Measurements from ENCODE around the gene MEGF9.

Gene MEGF9

DNA sequence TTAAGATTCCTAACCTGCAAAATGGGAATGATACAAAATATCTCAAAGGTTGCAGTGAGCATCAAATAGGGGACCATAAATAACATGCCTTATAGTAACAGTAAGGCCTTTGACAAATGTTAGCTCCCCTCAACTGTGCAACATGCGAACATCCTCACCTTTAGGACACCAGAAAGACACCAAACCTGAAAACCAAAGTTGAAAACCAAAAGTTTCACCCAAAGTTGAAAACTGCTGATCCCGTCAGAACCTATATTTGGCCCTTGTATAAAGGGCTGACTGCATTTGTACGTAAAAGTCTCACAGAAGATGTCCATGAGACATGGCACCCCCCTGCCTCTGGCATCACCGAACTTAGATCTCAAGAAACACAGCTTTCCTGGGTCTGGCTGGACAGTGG lies 146.4 kb downstream of the MEGF9 start:
- H2AFZ ChIP-seq (ENCODE audit: insufficient read depth, low read length, poor library complexity), result no peak overlapping the region
- WGBS (ENCODE audit: extremely low coverage, insufficient coverage, insufficient read length), result no CpG with 5 or more reads among the region's 4 CpGs

DNA sequence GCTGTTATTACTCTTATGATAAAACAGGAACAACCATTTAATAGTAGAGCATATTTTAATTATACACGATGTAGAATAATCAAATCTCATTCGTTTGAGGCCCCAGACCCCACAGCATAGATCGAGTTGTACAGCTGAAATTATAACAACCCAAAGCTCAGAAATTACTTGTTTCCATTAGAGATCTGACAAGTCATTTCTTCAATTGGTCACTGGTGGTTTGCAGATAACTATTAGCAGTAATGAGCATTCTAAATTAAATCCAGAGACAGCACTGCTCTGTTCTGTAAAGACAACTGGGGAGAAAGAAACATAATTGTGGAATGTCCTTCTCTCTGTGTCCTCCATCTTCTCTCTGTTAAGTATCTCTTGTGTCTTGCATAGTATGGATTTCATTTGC lies 147.2 kb downstream of the MEGF9 start:
- Histone ChIP-seq H2AK5ac (ENCODE audit: low read length) (no peak overlapping the region), H2BK120ac (ENCODE audit: insufficient read depth, low read length, poor library complexity) (no peak overlapping the region), H4K8ac (ENCODE audit: low read depth, low read length) (no peak overlapping the region), H3K4me2 (ENCODE audit: low read length) (no peak overlapping the region), H3K23ac (ENCODE audit: low read length) (no peak overlapping the region), H3K9ac (ENCODE audit: low read length) (no peak overlapping the region), H3K18ac (ENCODE audit: low read length) (no peak overlapping the region), H4K91ac (ENCODE audit: low read depth, low read length) (no peak overlapping the region), H2BK12ac (ENCODE audit: low read length) (no peak overlapping the region), H2BK5ac (ENCODE audit: low read depth, low read length, poor library complexity) (no peak overlapping the region), H3K79me2 (ENCODE audit: control insufficient read depth, insufficient read depth, low read length, poor library complexity) (no peaks in the 10 kb centered on the region), H3K27me3 (ENCODE audit: insufficient read depth, low read length) (no peaks in the 10 kb centered on the region), H3K9me3 (ENCODE audit: insufficient read depth, low read depth, low read length) (no peaks in the 10 kb centered on the region), H2AFZ (ENCODE audit: insufficient read depth, low read length, poor library complexity) (no peak overlapping the region), H3K14ac (ENCODE audit: low read length) (no peak overlapping the region), H3K4me3 (ENCODE audit: low read depth, low read length) (no peak overlapping the region), H3K4me1 (ENCODE audit: control insufficient read depth in 1 of 2, insufficient read depth in 2 of 2, low read length in 2 of 2) (no peaks in the 10 kb centered on the region), H3K79me1 (ENCODE audit: low read length) (no peaks in the 10 kb centered on the region), H3K27ac (ENCODE audit: low read depth, low read length) (no peak overlapping the region), H3K4ac (ENCODE audit: low read depth, low read length) (no peak overlapping the region), H3K36me3 (ENCODE audit: control insufficient read depth in 1 of 2, insufficient read depth in 2 of 2, low read length in 2 of 2) (peaks cover 21 to 42% of the 10 kb centered on the region in 2 experiments), H4K12ac (ENCODE audit: low read depth, low read length) (no peak overlapping the region)
- WGBS (ENCODE audit: extremely low coverage, insufficient coverage, insufficient read length), result no CpG with 5 or more reads among the region's 3 CpGs
- DNase-seq, result no peak

More for the DNA sequence above, 146.4 kb downstream of the MEGF9 start:
- Histone ChIP-seq H3K9ac (ENCODE audit: low read length) (no peak overlapping the region), H3K4me2 (ENCODE audit: low read length) (no peak overlapping the region), H3K14ac (ENCODE audit: low read length) (no peak overlapping the region), H3K4ac (ENCODE audit: low read depth, low read length) (no peak overlapping the region), H4K12ac (ENCODE audit: low read depth, low read length) (no peak overlapping the region), H4K91ac (ENCODE audit: low read depth, low read length) (no peak overlapping the region), H3K18ac (ENCODE audit: low read length) (no peak overlapping the region), H2BK12ac (ENCODE audit: low read length) (no peak overlapping the region), H3K27ac (ENCODE audit: low read depth, low read length) (no peak overlapping the region), H3K4me3 (ENCODE audit: low read depth, low read length) (no peak overlapping the region), H3K9me3 (ENCODE audit: insufficient read depth, low read depth, low read length) (no peaks in the 10 kb centered on the region), H2BK5ac (ENCODE audit: low read depth, low read length, poor library complexity) (no peak overlapping the region), H2AK5ac (ENCODE audit: low read length) (no peak overlapping the region), H3K79me2 (ENCODE audit: control insufficient read depth, insufficient read depth, low read length, poor library complexity) (no peaks in the 10 kb centered on the region), H3K23ac (ENCODE audit: low read length) (no peak overlapping the region), H3K4me1 (ENCODE audit: control insufficient read depth in 1 of 2, insufficient read depth in 2 of 2, low read length in 2 of 2) (no peaks in the 10 kb centered on the region), H3K79me1 (ENCODE audit: low read length) (no peaks in the 10 kb centered on the region), H3K27me3 (ENCODE audit: insufficient read depth, low read length) (no peaks in the 10 kb centered on the region), H2BK120ac (ENCODE audit: insufficient read depth, low read length, poor library complexity) (no peak overlapping the region), H3K36me3 (ENCODE audit: control insufficient read depth in 1 of 2, insufficient read depth in 2 of 2, low read length in 2 of 2) (peaks cover 19 to 42% of the 10 kb centered on the region in 2 experiments), H4K8ac (ENCODE audit: low read depth, low read length) (no peak overlapping the region)
- DNase-seq, result no peak

DNA sequence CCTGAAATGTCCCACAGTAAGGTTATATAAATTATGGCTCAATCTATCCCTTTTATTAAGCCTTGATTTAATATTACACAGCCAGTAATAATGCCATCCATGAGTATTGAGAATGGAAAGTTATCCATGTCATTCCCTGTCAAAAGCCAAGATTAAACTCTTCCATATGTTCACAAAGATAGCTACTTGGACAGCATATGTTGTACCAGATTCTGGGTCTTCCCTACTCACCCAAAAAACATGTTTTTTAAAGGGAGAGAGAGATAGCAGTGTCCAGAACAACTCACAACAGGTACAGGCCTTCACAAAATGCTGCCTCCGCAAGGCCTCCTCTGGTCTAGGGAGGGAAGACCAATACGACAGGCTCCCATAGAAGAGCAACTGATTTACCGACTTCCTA lies 149.7 kb downstream of the MEGF9 start:
- no CpG with 5 or more reads among the region's 3 CpGs for WGBS (ENCODE audit: extremely low coverage, insufficient coverage, insufficient read length)

DNA sequence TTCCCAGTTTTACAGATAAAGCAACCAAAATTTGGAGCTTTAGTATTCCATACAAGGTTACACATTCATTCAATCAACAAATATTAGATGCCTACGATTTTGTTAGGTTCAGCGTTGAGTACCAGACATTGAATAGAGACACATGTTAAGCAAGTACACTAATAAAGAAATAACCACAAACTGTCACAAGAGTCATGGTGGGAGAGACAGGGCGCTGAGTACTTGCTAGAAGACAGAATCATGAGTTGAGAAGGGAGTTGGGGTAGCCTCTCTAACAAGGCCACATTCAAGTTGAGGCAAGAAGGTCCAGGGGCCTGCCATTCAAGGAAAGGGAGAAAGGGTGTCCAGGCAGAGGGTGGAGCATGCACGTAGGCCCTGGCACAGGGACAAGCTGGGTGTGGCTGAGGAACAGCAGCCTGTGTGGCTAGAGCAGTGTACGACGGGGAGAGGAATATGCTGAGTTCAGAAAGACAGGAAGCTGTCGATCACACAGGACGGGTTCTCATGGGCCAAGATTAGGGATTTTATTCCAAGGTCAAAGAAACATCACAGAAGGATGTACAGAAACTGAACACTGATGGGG lies 151.3 kb downstream of the MEGF9 start:
- WGBS (ENCODE audit: extremely low coverage, insufficient coverage, insufficient read length), result no CpG with 5 or more reads among the region's 8 CpGs
- no peak overlapping the region for H2BK5ac ChIP-seq (ENCODE audit: low read depth, low read length, poor library complexity)

More for the DNA sequence above, 149.7 kb downstream of the MEGF9 start:
- H3K79me1 ChIP-seq (ENCODE audit: low read length), result no peaks in the 10 kb centered on the region
- DNase-seq, result no peak
- H3K18ac ChIP-seq (ENCODE audit: low read length), result no peak overlapping the region
- peaks cover 10 to 24% of the 10 kb centered on the region in 2 experiments for H3K36me3 ChIP-seq (ENCODE audit: control insufficient read depth in 1 of 2, insufficient read depth in 2 of 2, low read length in 2 of 2)
- H2BK5ac ChIP-seq (ENCODE audit: low read depth, low read length, poor library complexity), result no peak overlapping the region
- no peak overlapping the region for H2BK12ac ChIP-seq (ENCODE audit: low read length)
- H2BK120ac ChIP-seq (ENCODE audit: insufficient read depth, low read length, poor library complexity), result no peak overlapping the region
- no peak overlapping the region for H4K8ac ChIP-seq (ENCODE audit: low read depth, low read length)
- H3K27me3 ChIP-seq (ENCODE audit: insufficient read depth, low read length), result no peaks in the 10 kb centered on the region
- H3K23ac ChIP-seq (ENCODE audit: low read length), result no peak overlapping the region
- no peak overlapping the region for H3K4me3 ChIP-seq (ENCODE audit: low read depth, low read length)
- no peak overlapping the region for H4K91ac ChIP-seq (ENCODE audit: low read depth, low read length)
- H4K12ac ChIP-seq (ENCODE audit: low read depth, low read length), result no peak overlapping the region
- no peak overlapping the region for H3K9ac ChIP-seq (ENCODE audit: low read length)
- H3K27ac ChIP-seq (ENCODE audit: low read depth, low read length), result no peak overlapping the region
- no peak overlapping the region for H2AFZ ChIP-seq (ENCODE audit: insufficient read depth, low read length, poor library complexity)
- H3K14ac ChIP-seq (ENCODE audit: low read length), result no peak overlapping the region
- no peak overlapping the region for H3K4me2 ChIP-seq (ENCODE audit: low read length)
- H3K4me1 ChIP-seq (ENCODE audit: control insufficient read depth in 1 of 2, insufficient read depth in 2 of 2, low read length in 2 of 2), result no peaks in the 10 kb centered on the region
- H3K4ac ChIP-seq (ENCODE audit: low read depth, low read length), result no peak overlapping the region
- H3K9me3 ChIP-seq (ENCODE audit: insufficient read depth, low read depth, low read length), result no peaks in the 10 kb centered on the region
- H2AK5ac ChIP-seq (ENCODE audit: low read length), result no peak overlapping the region
- no peaks in the 10 kb centered on the region for H3K79me2 ChIP-seq (ENCODE audit: control insufficient read depth, insufficient read depth, low read length, poor library complexity)

More for the DNA sequence above, 151.3 kb downstream of the MEGF9 start:
- Histone ChIP-seq H3K27ac (ENCODE audit: low read depth, low read length) (no peak overlapping the region), H3K14ac (ENCODE audit: low read length) (no peak overlapping the region), H3K36me3 (ENCODE audit: control insufficient read depth in 1 of 2, insufficient read depth in 2 of 2, low read length in 2 of 2) (peaks cover 8 to 12% of the 10 kb centered on the region in 2 experiments), H4K91ac (ENCODE audit: low read depth, low read length) (no peak overlapping the region), H3K79me2 (ENCODE audit: control insufficient read depth, insufficient read depth, low read length, poor library complexity) (no peaks in the 10 kb centered on the region), H3K18ac (ENCODE audit: low read length) (no peak overlapping the region), H2AK5ac (ENCODE audit: low read length) (no peak overlapping the region), H3K4ac (ENCODE audit: low read depth, low read length) (no peak overlapping the region), H4K12ac (ENCODE audit: low read depth, low read length) (no peak overlapping the region), H3K27me3 (ENCODE audit: insufficient read depth, low read length) (no peaks in the 10 kb centered on the region), H3K4me1 (ENCODE audit: control insufficient read depth in 1 of 2, insufficient read depth in 2 of 2, low read length in 2 of 2) (no peaks in the 10 kb centered on the region), H2AFZ (ENCODE audit: insufficient read depth, low read length, poor library complexity) (no peak overlapping the region), H3K4me2 (ENCODE audit: low read length) (no peak overlapping the region), H3K9ac (ENCODE audit: low read length) (no peak overlapping the region), H3K79me1 (ENCODE audit: low read length) (no peaks in the 10 kb centered on the region), H4K8ac (ENCODE audit: low read depth, low read length) (no peak overlapping the region), H3K9me3 (ENCODE audit: insufficient read depth, low read depth, low read length) (no peaks in the 10 kb centered on the region), H2BK12ac (ENCODE audit: low read length) (no peak overlapping the region), H3K4me3 (ENCODE audit: low read depth, low read length) (no peak overlapping the region), H2BK120ac (ENCODE audit: insufficient read depth, low read length, poor library complexity) (no peak overlapping the region), H3K23ac (ENCODE audit: low read length) (no peak overlapping the region)
- no peak for DNase-seq

All from trophoblast cell (in vitro differentiated cells and primary cell).